ENCODE data around the gene TMEM131.
"Not testable (repeated sequence)": the region's sequence is repeated elsewhere in the genome, so short reads cannot be mapped to it uniquely, and the experiment has no call there.

TMEM131 gene

DNA sequence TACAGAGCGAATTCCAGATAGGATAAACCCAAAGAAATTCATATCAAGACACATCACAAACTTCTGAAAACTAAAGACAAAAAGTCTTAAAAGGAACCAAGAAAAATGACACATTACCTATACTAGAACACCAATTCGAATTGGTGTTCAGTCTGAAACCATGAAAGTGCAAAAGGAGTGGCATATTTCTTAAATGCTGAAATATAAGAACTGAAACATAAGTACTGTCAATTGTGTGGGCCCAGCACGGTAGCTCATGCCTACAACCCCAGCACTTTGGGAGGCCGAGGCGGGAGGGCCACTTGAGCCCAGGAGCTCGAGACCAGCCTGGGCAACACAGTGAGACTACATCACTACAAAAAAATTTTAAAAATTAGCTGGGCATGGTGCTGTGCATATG is 43.4 kb downstream of the TMEM131 start:
- DNase-seq, result no peak

DNA sequence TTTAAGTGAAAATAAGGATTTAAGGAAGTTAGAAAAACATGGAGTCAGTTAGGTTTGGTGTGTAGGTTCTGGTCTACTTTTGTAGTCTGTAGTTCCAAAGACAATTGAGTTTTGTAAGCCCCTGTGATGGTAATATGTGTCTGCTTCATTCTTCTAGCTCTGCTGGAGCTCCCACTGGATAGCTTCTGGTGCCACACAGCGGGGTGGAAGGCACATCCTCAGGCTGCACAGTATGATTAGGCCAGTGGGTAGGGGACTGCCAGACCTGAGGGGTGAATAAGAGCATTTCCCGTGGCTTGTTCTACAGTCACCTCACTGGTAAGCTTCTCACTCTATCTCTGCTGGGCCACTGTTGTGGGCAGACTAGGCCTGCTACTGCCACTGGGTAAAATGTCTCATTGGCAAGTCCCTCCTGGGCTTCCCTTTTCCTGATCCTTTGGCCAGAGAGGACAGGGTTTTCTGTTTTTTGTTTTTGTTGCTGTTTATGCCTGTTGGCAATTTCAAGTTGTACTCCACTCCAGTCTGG is 44.5 kb downstream of the TMEM131 start:
- no peak for DNase-seq

DNA sequence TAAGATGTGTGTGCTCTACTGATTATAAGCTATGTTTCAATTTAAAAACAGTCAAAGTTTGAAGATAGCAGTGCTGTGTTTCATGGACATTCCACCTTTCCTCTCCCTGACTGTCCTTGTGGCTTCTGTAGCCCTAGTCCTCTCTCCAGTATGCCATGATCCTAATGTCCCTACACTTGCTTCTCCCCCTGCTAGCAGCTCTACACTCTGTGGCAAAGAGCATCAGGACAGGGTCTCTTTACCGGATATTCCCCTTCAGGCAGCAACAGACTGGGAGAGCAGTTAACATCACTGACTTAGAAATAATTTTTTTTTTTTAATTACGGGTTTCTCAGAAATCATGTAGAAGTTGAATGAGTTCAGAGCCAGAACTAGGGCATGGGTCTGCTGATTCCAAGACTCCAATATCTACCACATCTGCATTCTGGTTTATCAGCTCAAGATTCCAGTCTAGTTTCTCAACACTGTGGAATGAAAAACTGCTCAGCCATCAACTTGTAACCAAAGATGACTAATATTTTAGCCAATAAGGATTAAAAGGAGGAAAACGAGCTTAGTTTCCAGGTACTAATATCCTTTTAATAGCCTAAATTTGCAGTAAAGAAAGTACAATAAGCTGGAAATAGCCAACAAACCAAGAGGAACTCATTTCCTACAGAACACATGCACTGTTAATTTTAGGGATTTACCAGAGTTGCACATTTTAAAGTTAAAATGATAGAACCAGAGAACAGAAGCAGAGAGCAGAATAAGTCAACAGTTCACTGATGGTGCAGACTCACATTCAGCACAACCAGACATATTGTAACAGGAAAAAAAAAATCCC is 45.2 kb downstream of the TMEM131 start:
- no peak for DNase-seq

DNA sequence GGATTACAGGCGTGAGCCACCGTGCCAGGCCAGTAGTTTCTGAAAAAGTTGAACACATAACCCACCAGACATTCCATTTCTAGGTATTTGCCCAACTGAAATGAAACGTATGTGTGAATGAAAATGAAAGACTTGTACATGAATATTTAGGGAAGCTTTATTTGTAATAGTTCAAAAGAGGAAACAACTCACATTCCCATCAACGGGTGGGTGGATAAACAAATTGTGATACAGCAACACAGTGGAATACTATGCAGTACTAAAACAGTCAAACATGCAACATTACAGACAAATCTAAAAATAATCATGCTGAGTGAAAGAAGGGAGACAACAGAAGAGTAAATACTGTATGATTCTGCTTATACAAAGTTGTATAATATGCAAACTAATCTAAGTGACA is 46.8 kb downstream of the TMEM131 start:
- DNase-seq, result no peak

DNA sequence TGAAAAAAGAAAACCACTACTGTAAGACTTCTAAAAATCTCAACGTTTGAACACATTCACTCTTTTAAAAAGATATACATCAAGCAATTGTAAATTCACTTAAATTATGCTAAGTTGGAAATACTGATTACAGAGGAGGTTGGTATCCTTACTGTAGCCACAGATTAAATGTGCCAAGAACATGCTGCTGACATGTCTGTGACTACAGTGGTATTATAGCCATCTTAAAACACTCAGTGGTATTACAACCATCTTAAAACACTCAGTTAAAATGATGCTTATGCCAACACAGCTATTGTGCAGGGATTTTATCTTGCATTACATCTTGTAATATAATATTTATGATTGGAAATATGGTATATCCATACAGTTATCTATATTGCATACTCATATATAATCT is 50.0 kb downstream of the TMEM131 start:
- DNase-seq, result no peak

DNA sequence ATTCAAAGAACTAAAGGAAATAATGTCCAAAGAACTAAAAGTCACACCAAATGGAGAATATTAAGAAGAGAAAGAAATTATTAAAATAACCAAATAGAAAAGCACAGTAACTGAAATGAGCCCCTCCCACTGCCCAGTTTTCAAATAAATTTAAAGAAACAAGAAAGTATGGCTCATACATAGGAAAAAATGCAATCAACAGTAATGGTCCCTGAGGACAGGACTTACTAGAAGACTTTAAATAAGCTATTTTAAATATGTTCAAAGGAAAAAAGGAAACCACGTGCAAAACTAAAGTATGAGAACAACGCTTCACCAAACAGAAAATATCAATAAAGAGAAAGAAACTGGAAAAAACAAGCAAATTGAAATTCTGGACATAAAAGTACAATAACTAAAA is 58.9 kb downstream of the TMEM131 start:
- DNase-seq, result no peak

DNA sequence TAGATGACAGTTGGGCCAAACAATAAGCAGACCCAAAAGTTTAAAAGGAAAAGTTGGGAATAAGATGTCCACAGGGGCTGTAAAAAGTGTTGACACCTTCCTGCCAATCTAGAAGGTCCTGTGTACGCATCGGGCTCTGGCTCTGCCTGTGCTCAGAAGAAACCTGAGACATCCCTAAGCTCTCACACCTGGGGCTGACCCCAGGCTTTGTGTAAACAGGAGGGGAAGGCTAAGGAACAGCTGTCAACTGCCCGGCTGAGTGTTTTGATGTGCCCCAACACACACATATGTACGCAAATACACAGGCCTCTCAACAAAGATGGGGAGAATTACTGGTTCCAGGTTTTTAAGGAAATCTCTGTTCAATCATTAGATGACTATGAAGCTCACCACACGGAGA is 59.5 kb downstream of the TMEM131 start:
- DNase-seq, result no peak

DNA sequence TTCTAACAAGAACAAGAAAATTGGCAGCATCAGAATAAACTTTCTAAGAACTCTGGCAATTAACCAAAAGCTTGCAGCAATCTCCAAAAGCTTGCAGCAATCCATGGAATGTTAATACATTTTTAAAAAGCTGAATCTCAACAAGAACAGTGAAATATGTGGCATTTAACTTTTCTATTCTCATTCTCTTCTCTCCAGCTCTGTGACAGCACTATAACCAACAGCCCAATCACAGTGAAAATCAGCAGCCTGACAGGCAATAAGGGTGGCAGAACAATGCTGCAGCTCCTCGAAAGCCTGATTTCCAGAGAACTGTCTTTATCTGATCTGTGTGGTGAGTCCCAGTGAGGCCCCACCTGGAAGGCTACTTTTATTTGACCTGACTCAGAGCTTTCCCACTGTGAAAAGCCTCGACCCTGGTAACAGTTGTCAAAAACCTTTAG is 60.0 kb downstream of the TMEM131 start:
- DNase-seq, result no peak

DNA sequence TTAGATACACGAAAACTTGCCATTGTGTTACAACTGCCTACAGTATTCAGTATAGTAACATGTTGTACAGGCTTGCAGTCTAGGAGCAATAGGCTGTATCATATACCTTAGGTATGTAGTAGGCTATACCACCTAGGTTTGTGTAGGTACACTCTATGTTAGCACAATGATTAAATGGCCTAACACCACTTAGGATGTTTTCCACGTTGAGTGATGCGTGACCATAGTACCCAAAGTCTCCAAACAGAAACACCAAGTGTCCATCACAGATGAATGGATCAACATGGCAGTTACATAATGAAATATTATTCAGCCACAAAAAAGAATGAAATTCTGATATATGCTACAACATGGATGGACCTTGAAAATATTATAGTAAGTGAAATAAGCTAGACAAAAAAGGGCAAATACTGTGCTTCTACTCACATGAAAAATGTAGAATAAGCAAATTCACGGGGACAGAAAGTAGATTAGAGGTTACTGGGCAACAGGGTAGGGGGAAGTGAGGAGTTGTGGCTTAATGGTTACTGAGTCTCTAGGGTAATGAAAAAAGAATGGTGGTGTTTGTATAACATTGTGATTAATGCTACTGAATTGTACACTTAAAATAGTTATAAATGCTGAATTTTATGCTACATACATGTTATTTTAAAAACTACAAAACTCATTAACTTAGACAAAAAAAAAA is 62.6 kb downstream of the TMEM131 start:
- DNase-seq, result no peak

DNA sequence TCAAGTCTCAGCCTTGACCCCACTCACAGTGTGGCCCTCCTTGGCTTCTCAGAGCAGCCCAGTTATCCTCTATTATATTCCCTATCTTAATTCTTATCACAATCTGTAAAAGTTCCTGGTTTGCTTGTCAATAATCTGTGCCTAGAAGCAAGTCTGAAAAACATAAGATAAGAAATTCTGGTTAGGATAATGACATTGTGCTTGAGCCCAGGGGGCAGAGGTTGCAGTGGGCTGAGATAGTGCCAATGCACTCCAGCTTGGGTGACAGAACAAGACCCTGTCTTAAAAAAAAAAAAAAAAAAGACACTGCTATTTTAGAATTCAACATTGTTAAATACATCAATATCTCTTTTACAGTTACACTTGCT is 63.9 kb downstream of the TMEM131 start:
- no peak for DNase-seq

DNA sequence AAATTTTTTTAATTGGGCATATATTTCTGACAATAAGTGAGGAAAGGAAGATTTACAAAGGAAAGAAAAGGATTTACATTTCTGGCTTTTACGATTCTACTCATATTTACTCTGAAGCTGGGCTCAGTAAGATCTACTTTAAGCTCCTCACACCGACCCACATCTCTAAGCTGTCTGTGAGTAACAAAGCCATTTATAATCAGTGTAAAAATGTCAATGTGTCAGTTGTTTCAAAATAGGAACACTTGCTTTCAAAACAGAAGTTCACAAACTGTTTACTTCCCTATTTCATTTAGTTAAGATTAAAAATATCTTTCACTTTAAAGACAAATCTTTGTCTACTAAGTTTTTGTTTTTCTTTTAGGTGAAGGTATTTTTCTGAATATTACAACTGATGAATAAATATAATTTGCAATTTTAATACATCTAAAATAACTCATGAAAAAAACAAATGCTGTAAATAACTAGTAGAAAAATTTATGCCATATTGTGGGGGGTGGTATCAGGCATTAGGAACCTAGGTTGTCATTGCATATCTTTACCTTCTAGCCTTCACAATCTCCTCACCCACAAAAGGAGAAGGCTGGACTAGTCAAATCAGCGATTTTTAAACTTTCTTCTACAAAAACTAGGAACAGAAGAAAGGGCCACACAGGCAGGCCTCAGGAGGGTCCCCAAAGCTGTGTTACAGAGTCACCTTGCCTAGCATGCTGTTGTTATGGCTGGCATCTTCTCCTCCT is 64.5 kb downstream of the TMEM131 start:
- no peak for DNase-seq

DNA sequence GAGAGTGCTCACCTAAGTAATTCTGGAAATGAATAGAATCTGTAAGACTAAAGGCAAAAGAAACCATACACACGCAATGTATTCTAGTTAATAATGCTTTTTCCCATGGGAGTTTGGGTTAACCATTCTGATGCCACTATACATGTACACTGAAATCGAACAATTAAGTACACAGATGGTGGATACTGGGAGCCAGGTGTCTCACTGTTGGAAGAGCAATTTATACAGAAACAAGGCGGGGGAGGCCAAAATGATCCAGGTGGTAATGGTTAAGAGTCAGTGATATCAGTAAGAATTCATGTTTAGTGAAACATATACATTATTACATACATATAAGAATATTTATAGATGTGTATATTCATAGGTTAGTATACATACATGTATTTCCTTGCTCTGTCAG is 67.2 kb downstream of the TMEM131 start:
- DNase-seq, result no peak

DNA sequence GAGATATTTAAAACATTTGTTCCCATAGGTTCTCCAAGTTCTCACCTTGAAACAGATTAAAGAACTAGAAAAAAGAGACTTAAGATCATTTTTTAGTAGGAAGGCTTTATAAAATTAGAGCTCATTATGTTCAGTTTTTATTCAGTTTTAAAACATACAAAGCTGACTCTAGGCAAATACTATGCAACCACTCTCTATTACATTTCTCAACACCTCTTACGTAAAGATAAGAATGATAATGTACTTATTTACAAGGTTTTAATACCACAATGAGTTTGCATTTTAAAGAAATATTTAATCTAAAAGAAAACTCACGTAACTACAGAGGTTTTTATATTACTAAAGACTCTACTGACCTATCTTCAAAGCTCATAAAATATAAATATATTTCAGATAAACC is 68.8 kb downstream of the TMEM131 start:
- DNase-seq, result no peak

DNA sequence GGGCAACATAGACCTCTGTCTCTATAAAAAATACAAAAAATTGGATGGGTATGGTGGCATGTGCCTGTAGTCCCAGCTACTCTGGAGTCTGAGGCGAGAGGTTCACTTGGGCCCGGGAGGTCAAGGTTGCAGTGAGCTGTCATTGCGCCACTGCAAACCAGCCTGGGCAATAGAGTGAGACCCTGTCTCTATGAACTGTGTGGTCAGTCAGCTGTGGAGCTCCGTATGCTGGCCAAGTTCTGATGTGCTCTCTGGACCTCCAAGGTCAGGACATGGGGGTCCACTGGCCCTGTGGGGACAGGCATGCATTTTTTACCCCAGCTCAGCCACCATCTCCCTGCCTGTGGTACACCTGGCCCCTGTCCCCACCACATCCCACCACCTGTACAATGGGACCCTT is 71.6 kb downstream of the TMEM131 start:
- DNase-seq, result no peak

DNA sequence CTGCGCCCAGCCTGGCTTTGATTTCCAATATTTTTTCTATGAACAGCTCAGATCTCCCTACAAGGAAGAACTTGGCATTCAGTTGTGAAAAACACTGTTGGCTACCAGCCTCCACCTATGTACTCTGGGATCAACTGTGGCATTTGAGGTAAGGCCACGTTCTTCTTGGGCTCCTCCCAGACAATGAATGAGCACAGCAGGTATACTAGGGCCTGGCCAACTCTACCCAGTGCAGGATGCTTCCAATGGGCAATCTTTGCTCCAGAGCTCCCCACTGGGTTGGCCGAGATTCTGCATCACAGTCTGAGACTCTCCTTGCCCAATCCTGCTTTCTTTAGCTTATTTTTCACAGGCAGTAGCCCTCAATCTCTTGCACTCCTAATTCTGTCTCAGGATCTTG is 75.9 kb downstream of the TMEM131 start:
- no peak for DNase-seq

DNA sequence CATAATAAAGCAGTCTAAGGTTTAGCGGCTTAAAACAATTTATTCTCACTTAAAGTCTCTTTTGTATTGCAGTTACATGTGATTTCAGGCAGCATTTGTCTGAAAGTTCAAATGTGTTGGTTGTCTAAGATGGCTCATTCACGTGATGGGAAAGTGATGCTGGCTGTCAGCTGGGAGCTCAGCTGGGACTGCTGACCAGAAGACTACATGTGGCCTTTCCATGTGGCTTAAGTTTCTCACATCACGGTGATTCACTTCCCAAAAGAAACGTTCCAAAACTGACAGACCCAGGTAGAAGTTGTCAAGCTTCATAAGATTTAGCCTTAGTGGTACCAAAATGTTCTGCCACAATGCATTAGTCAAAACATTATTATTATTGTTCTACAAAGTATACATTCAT is 76.9 kb downstream of the TMEM131 start:
- DNase-seq, result no peak

DNA sequence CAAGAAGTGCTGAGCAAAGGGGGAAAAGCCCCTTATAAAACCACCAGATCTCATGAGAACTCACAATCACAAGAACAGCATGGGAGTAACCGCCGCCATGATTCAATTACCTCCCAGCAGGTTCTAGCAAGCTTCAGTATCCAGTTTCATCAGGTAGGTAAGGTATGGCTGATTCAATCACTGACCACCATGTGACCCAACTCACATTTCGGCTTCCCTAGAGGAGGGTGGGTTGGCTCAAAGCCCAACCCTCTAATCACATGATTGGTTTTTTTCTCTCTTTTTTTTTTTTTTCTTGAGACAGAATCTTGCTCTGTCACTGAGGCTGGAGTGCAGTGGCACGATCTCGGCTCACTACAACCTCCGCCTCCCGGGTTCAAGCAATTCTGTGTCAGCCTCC is 78.1 kb downstream of the TMEM131 start:
- not testable (repeated sequence) for DNase-seq

DNA sequence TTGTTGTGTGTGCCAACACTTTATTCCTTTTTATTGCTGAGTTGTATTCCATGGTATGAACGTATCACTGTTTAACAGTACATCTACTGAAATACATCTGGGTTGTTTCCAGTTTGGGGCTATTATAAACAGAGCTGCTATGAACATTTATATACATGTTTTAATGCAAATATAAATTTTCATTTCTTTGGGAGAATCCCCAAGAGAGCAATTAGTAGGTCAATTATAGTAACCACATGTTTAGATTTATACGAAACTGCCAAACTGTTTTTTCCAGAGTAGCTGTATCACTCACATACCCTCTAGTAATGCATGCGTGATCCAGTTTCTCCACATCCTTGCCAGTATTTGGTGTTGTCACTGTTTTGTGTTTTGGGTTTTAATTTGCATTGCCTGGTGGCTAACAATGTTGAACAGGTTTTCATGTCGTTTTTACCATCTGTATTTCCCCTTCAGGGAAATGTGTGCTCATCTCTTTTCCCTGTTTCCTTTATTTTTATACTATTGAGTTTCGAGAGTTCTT is 81.0 kb downstream of the TMEM131 start:
- DNase-seq, result no peak

DNA sequence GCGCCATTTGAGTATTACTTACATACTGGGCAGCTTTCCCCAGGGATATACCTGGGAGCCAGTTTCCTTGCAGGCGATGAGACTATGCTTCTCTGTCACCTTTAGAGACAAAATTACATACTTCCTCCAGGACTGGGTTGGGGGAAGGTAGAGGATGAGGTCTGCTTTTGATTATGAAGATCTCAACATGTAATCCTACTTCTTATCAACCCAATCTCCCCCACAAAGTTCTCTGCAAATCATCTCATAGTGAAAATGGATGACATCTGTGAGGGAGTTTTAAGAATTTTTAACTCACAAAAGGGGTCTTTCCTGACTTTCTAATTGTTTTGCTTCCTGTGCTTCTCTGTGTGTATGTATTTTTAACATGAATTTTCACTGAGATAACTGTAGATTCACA is 81.9 kb downstream of the TMEM131 start:
- DNase-seq, result no peak

DNA sequence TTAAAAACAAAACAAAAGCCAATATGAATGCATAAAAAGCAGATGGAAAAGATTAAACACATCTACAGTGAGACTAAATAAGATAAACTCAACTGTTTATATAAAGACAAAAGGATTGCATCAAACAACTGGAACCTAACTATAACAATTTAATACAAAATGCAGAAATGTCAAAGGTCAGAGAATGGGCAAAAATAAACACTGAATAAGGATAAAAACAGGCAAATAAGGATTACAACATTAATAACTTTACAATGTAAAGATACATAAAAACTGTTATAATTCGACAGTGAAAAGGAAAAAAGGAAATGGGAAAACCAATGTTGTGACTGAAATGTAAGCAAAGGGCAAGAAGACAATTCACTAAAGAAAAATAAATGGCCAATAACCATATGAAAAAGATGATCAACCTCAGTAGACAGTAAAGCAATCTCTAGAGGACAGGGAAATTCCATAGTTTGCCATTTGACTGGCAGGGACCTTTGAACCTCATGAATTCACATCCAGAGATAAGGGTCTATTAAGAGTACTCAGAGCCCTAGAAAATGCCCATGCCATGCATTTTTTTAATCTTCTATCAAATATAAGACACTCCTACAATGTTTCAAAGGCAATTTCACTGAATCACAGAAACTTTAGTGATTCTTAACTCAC is 83.7 kb downstream of the TMEM131 start:
- no peak for DNase-seq

DNA sequence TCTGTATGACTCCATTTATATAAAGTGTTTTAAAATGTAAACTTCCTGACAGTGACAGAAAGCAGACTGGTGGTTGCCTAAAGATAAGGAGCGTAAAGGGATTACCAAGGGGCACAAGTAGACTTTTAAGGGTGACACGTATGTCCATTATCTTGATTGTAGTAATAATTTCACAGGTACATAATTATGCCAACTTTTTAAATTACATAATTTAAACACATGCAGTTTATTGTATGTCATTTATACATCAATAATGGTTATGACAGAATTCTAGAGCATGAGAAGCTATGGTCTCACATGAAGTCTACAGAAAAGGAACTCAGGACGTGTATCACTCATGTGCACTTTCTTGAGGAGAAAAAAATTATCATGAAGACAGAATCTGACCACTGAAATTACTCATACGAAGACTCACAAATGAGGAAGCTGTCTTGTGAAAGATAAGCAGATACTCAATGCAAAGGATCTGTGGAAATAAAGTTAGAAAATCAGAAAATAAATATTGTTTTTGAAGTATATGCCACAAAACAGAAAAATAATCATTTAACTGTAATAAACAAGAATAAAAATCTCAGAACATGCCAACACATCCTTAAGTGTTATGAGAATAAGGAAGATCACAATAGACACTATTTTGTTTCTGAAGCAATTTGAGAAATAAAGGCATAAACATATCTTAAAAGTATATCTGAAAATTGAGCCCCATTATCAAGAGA is 84.4 kb downstream of the TMEM131 start:
- no peak for DNase-seq

Measured in NK-92 treated with Interleukin-12 subunit alpha and Interleukin-12 subunit beta, amount 100 ng/mL, for 24 hours (cell line).